Measurements from ENCODE around the gene PLEKHA7.
"Not testable (repeated sequence)": the region's sequence is repeated elsewhere in the genome, so short reads cannot be mapped to it uniquely, and the experiment has no call there.

The PLEKHA7 gene

GRCh38 chr11:16963316-16963876 lies 50.8 kb downstream of the PLEKHA7 start:
- no peak for TF ChIP-seq RARB (CRISPR knock-in tag; IDR thresholded peaks at IDR 0.05)
- TF ChIP-seq ZC3H10 (CRISPR knock-in tag; IDR thresholded peaks at IDR 0.05): no peak
- TF ChIP-seq TSHZ2 (CRISPR knock-in tag; IDR thresholded peaks at IDR 0.05): no peak
- no peak for TF ChIP-seq CSDC2 (CRISPR knock-in tag; IDR thresholded peaks at IDR 0.05)
- TF ChIP-seq CREB5 (CRISPR knock-in tag; IDR thresholded peaks at IDR 0.05; ENCODE audit: low read depth): no peak
- no peak for TF ChIP-seq TCF4 (CRISPR knock-in tag; IDR thresholded peaks at IDR 0.05; ENCODE audit: borderline replicate concordance)
- TF ChIP-seq ZFP30 (CRISPR knock-in tag; IDR thresholded peaks at IDR 0.05): no peak
- no peak for TF ChIP-seq ZNF70 (CRISPR knock-in tag; IDR thresholded peaks at IDR 0.05)
- no peak for TF ChIP-seq GLIS3 (CRISPR knock-in tag; IDR thresholded peaks at IDR 0.05)
- no peak for TF ChIP-seq ARNTL (CRISPR knock-in tag; IDR thresholded peaks at IDR 0.05; ENCODE audit: borderline replicate concordance, low read depth)
- no peak for TF ChIP-seq CSRNP3 (CRISPR knock-in tag; IDR thresholded peaks at IDR 0.05)
- no peak for TF ChIP-seq PATZ1 (CRISPR knock-in tag; IDR thresholded peaks at IDR 0.05; ENCODE audit: borderline replicate concordance)
- TF ChIP-seq ZNF565 (CRISPR knock-in tag; conservative IDR thresholded peaks at IDR 0.05; ENCODE audit: low read depth): no peak
- TF ChIP-seq ISL1 (CRISPR knock-in tag; IDR thresholded peaks at IDR 0.05): no peak
- no peak for ATAC-seq

- not testable (repeated sequence) for ATAC-seq
Measured at GRCh38 chr11:16962589-16962988, 51.6 kb downstream of the PLEKHA7 start.

GRCh38 chr11:16962146-16962545 lies 52.1 kb downstream of the PLEKHA7 start:
- ATAC-seq: no peak
- no peak for TF ChIP-seq ISL1 (CRISPR knock-in tag; IDR thresholded peaks at IDR 0.05)
- no peak for TF ChIP-seq CSRNP3 (CRISPR knock-in tag; IDR thresholded peaks at IDR 0.05)
- no peak for TF ChIP-seq ZFP30 (CRISPR knock-in tag; IDR thresholded peaks at IDR 0.05)

GRCh38 chr11:16960250-16960649 lies 54.0 kb downstream of the PLEKHA7 start:
- TF ChIP-seq CREB5 (CRISPR knock-in tag; IDR thresholded peaks at IDR 0.05; ENCODE audit: low read depth): no peak
- no peak for TF ChIP-seq GLIS3 (CRISPR knock-in tag; IDR thresholded peaks at IDR 0.05)
- TF ChIP-seq PPARA (CRISPR knock-in tag; IDR thresholded peaks at IDR 0.05; ENCODE audit: borderline replicate concordance): no peak
- no peak for TF ChIP-seq ZFP3 (CRISPR knock-in tag; IDR thresholded peaks at IDR 0.05)
- no peak for TF ChIP-seq ESRRG (CRISPR knock-in tag; IDR thresholded peaks at IDR 0.05)
- TF ChIP-seq ZNF565 (CRISPR knock-in tag; conservative IDR thresholded peaks at IDR 0.05; ENCODE audit: low read depth): no peak
- TF ChIP-seq ZNF8 (CRISPR knock-in tag; IDR thresholded peaks at IDR 0.05): no peak
- no peak for TF ChIP-seq CSRNP3 (CRISPR knock-in tag; IDR thresholded peaks at IDR 0.05)
- no peak for TF ChIP-seq ZC3H10 (CRISPR knock-in tag; IDR thresholded peaks at IDR 0.05)
- TF ChIP-seq CSDC2 (CRISPR knock-in tag; IDR thresholded peaks at IDR 0.05): no peak
- no peak for TF ChIP-seq ISL1 (CRISPR knock-in tag; IDR thresholded peaks at IDR 0.05)
- no peak for TF ChIP-seq TOX (CRISPR knock-in tag; IDR thresholded peaks at IDR 0.05; ENCODE audit: borderline replicate concordance)
- TF ChIP-seq ZFP30 (CRISPR knock-in tag; IDR thresholded peaks at IDR 0.05): no peak
- ATAC-seq: no peak

All from SK-N-SH treated with all-trans-retinoic acid at 6 μM for 48 hours (cell line).